SJSA1 (cell line): ENCODE results near the gene UGT2B17. TPM values are rescaled to one million over a fixed set of nuclear protein-coding genes. Genes with fewer than 3 reads are reported as not detected.
"Not testable (repeated sequence)": the region's sequence is repeated elsewhere in the genome, so short reads cannot be mapped to it uniquely, and the experiment has no call there.

ENCODE experiments used
- DNase-seq, 2 experiments: peaks; one replicate each; pipeline ENCODE4 v3.0.0-alpha.2; 2015 to 2020; ENCODE audit warnings: low spot score in 2 of 2, low read depth in 1 of 2
- H3K27ac ChIP-seq: fragments of 250-450 bp; sonication (Bioruptor Pico); 2 replicates; pipeline ENCODE4 v1.5.1; 2020; ENCODE audit warnings: mild to moderate bottlenecking, moderate library complexity
- H3K27me3 ChIP-seq: fragments of 250-450 bp; sonication (Bioruptor Pico); replicated peaks from 2 replicates; pipeline ENCODE4 v1.5.1; 2020; ENCODE audit warnings: mild to moderate bottlenecking, moderate library complexity
- H3K36me3 ChIP-seq: fragments of 250-450 bp; sonication (Bioruptor Pico); 2 replicates; pipeline ENCODE4 v1.5.1; 2020; ENCODE audit warnings: mild to moderate bottlenecking
- H3K4me1 ChIP-seq: fragments of 250-450 bp; sonication (Bioruptor Pico); replicated peaks from 2 replicates; pipeline ENCODE4 v1.6.1; 2021; ENCODE audit warnings: mild to moderate bottlenecking
- H3K4me3 ChIP-seq: fragments of 250-450 bp; sonication (Bioruptor Pico); 2 replicates; pipeline ENCODE4 v1.5.1; 2020; ENCODE audit warnings: mild to moderate bottlenecking
- H3K9me3 ChIP-seq: fragments of 250-450 bp; sonication (Bioruptor Pico); replicated peaks from 2 replicates; pipeline ENCODE4 v1.5.1; 2020; ENCODE audit warnings: mild to moderate bottlenecking
- total RNA-seq: library from RNA; depleted of rRNA; stranded (reverse); fragments of >200 nt; shearing (Covaris generic); gene quantifications from 2 replicates; pipeline ENCODE4 v1.2.3, GENCODE V29; 2014

The UGT2B17 gene
- total RNA-seq, 1 experiment from 2014 or later: 0.08 TPM

GRCh38 chr4:68582339-68582717 is 6.2 kb upstream of the UGT2B17 start:
- H3K9me3 ChIP-seq: no peaks in the 10 kb centered on the region
- no peaks in the 10 kb centered on the region for H3K36me3 ChIP-seq
- no peaks in the 10 kb centered on the region for H3K4me1 ChIP-seq
- H3K27ac ChIP-seq: no peak overlapping the region
- no peaks in the 10 kb centered on the region for H3K27me3 ChIP-seq
- H3K4me3 ChIP-seq: no peak overlapping the region
- no peak for DNase-seq

- H3K27me3 ChIP-seq: no peaks in the 10 kb centered on the region
- H3K4me3 ChIP-seq: no peak overlapping the region
- no peaks in the 10 kb centered on the region for H3K4me1 ChIP-seq
- no peak for DNase-seq
- H3K9me3 ChIP-seq: no peaks in the 10 kb centered on the region
- no peaks in the 10 kb centered on the region for H3K36me3 ChIP-seq
- H3K27ac ChIP-seq: no peak overlapping the region
These were observed 5.5 kb upstream of the UGT2B17 start for GRCh38 chr4:68581383-68582338.

GRCh38 chr4:68577590-68577989 is 1.5 kb upstream of the UGT2B17 start:
- DNase-seq: no peak
- Histone ChIP-seq H3K27me3 (no peaks in the 10 kb centered on the region), H3K36me3 (no peaks in the 10 kb centered on the region), H3K27ac (no peak overlapping the region), H3K4me3 (no peak overlapping the region), H3K9me3 (no peaks in the 10 kb centered on the region), H3K4me1 (no peaks in the 10 kb centered on the region)

- H3K4me3 ChIP-seq, H3K9me3 ChIP-seq, H3K27ac ChIP-seq, DNase-seq, H3K4me1 ChIP-seq, H3K36me3 ChIP-seq, H3K27me3 ChIP-seq: not testable (repeated sequence)
These were observed 486 bp downstream of the UGT2B17 start for GRCh38 chr4:68575636-68576035.

- no peaks in the 10 kb centered on the region for H3K4me1 ChIP-seq
- no peak overlapping the region for H3K27ac ChIP-seq
- no peaks in the 10 kb centered on the region for H3K27me3 ChIP-seq
- H3K4me3 ChIP-seq: no peak overlapping the region
- no peaks in the 10 kb centered on the region for H3K36me3 ChIP-seq
- no peak for DNase-seq
- no peaks in the 10 kb centered on the region for H3K9me3 ChIP-seq
These were observed 1.0 kb downstream of the UGT2B17 start for GRCh38 chr4:68575081-68575480.

GRCh38 chr4:68572653-68573170 is 3.4 kb downstream of the UGT2B17 start:
- DNase-seq: no peak
- no peaks in the 10 kb centered on the region for H3K9me3 ChIP-seq
- H3K4me1 ChIP-seq: no peaks in the 10 kb centered on the region
- H3K36me3 ChIP-seq: no peaks in the 10 kb centered on the region
- no peak overlapping the region for H3K4me3 ChIP-seq
- H3K27me3 ChIP-seq: no peaks in the 10 kb centered on the region
- no peak overlapping the region for H3K27ac ChIP-seq

- no peak overlapping the region for H3K4me3 ChIP-seq
- H3K9me3 ChIP-seq: no peaks in the 10 kb centered on the region
- DNase-seq: no peak
- H3K27ac ChIP-seq: no peak overlapping the region
- H3K36me3 ChIP-seq: no peaks in the 10 kb centered on the region
- no peaks in the 10 kb centered on the region for H3K27me3 ChIP-seq
- no peaks in the 10 kb centered on the region for H3K4me1 ChIP-seq
These were observed 6.0 kb downstream of the UGT2B17 start for GRCh38 chr4:68570122-68570507.

GRCh38 chr4:68569466-68570121 is 6.5 kb downstream of the UGT2B17 start:
- no peak for DNase-seq
- H3K4me1 ChIP-seq: no peaks in the 10 kb centered on the region
- H3K9me3 ChIP-seq: no peaks in the 10 kb centered on the region
- H3K27me3 ChIP-seq: no peaks in the 10 kb centered on the region
- H3K36me3 ChIP-seq: no peaks in the 10 kb centered on the region
- no peak overlapping the region for H3K27ac ChIP-seq
- no peak overlapping the region for H3K4me3 ChIP-seq

GRCh38 chr4:68569036-68569435 is 7.1 kb downstream of the UGT2B17 start:
- not testable (repeated sequence) for H3K4me3 ChIP-seq, H3K36me3 ChIP-seq, H3K4me1 ChIP-seq, H3K9me3 ChIP-seq, DNase-seq, H3K27me3 ChIP-seq, H3K27ac ChIP-seq

- H3K4me3 ChIP-seq, DNase-seq, H3K27ac ChIP-seq, H3K36me3 ChIP-seq, H3K27me3 ChIP-seq, H3K9me3 ChIP-seq, H3K4me1 ChIP-seq: not testable (repeated sequence)
These were observed 7.6 kb downstream of the UGT2B17 start for GRCh38 chr4:68568535-68568934.

GRCh38 chr4:68566364-68566763 is 9.8 kb downstream of the UGT2B17 start:
- not testable (repeated sequence) for H3K27ac ChIP-seq, H3K27me3 ChIP-seq, H3K4me1 ChIP-seq, DNase-seq, H3K4me3 ChIP-seq, H3K36me3 ChIP-seq, H3K9me3 ChIP-seq

GRCh38 chr4:68565082-68565481 is 11.0 kb downstream of the UGT2B17 start:
- not testable (repeated sequence) for H3K36me3 ChIP-seq, H3K27ac ChIP-seq, H3K4me3 ChIP-seq, H3K4me1 ChIP-seq, DNase-seq, H3K27me3 ChIP-seq, H3K9me3 ChIP-seq

- H3K27me3 ChIP-seq, H3K27ac ChIP-seq, DNase-seq, H3K36me3 ChIP-seq, H3K4me3 ChIP-seq, H3K4me1 ChIP-seq, H3K9me3 ChIP-seq: not testable (repeated sequence)
These were observed 15.6 kb downstream of the UGT2B17 start for GRCh38 chr4:68560364-68561070.

- H3K4me1 ChIP-seq, H3K27me3 ChIP-seq, H3K9me3 ChIP-seq, DNase-seq, H3K36me3 ChIP-seq, H3K4me3 ChIP-seq, H3K27ac ChIP-seq: not testable (repeated sequence)
These were observed 22.3 kb downstream of the UGT2B17 start for GRCh38 chr4:68553830-68554229.
